HEK293 (cell line): ENCODE data around the gene FFAR2.
"Not testable (repeated sequence)": the region's sequence is repeated elsewhere in the genome, so short reads cannot be mapped to it uniquely, and the experiment has no call there.

Experiments used
- CTCF ChIA-PET: fragments of 350-600 bp; formaldehyde crosslinking; extraction: SDS; loops from one replicate; lab custom pipeline; 2021; ENCODE audit warnings: antibody characterized with exemption; lab: Yijun Ruan, JAX
- POLR2A ChIA-PET: fragments of 300-600 bp; formaldehyde crosslinking; extraction: SDS; loops from one replicate; lab custom pipeline; 2020; ENCODE audit warnings: antibody characterized with exemption, inconsistent platforms; lab: Yijun Ruan, JAX
- H3K27ac ChIP-seq: fragments of 200-500 bp; sonication (Bioruptor generic); 2 replicates; pipeline ENCODE4 v1.5.1; 2014; ENCODE audit warnings: low read depth, low read length, control low read depth, inconsistent platforms; ENCODE audit errors: extremely low read depth
- H3K36me3 ChIP-seq, 2 experiments: fragments of 200-500 bp in 1 of 2; sonication (Bioruptor generic) in 1 of 2; 1 replicate in 1 of 2; 2 replicates in 1 of 2; pipeline ENCODE4 v1.5.1; 2014 to 2017; ENCODE audit warnings: inconsistent platforms in 2 of 2, low read length in 2 of 2; ENCODE audit not compliant: control insufficient read depth in 2 of 2, insufficient read depth in 1 of 2
- H3K4me1 ChIP-seq: fragments of 200-500 bp; sonication (Bioruptor generic); 2 replicates; pipeline ENCODE4 v1.5.1; 2014; ENCODE audit warnings: mild to moderate bottlenecking, low read length, inconsistent platforms; ENCODE audit not compliant: control insufficient read depth, insufficient read depth
- H3K4me3 ChIP-seq: 2 replicates; pipeline ENCODE4 v1.5.1; 2011; ENCODE audit warnings: low read depth, mild to moderate bottlenecking, control low read depth, low read length, moderate library complexity
- H3K9me3 ChIP-seq: fragments of 200-500 bp; sonication (Bioruptor generic); 2 replicates; pipeline ENCODE4 v1.5.1; 2014; ENCODE audit warnings: low read depth, low read length, inconsistent platforms; ENCODE audit not compliant: control insufficient read depth, insufficient read depth
- HOXD13 ChIP-seq: sonication (generic); formaldehyde crosslinking; IDR thresholded peaks from 2 replicates; pipeline ENCODE4 v1.8.0; 2022; ENCODE audit warnings: missing genetic modification reagents, borderline replicate concordance
- MYNN ChIP-seq: fragments of 450-650 bp; formaldehyde crosslinking; IDR thresholded peaks from 2 replicates; pipeline ENCODE4 v1.5.1; 2016; ENCODE audit warnings: missing biosample characterization, missing genetic modification characterization, borderline replicate concordance
- SCRT1 ChIP-seq: fragments of 450-650 bp; formaldehyde crosslinking; IDR thresholded peaks from 2 replicates; pipeline ENCODE4 v1.5.1; 2016; ENCODE audit warnings: missing biosample characterization, missing genetic modification characterization, borderline replicate concordance
- SCRT2 ChIP-seq: fragments of 450-650 bp; formaldehyde crosslinking; IDR thresholded peaks from 2 replicates; pipeline ENCODE4 v1.5.1; 2016; ENCODE audit warnings: missing biosample characterization, missing genetic modification characterization
- SP7 ChIP-seq: fragments of 450-650 bp; formaldehyde crosslinking; IDR thresholded peaks from 2 replicates; pipeline ENCODE4 v1.5.1; 2016; ENCODE audit warnings: missing biosample characterization, missing genetic modification characterization
- ZBTB11 ChIP-seq: fragments of 450-650 bp; formaldehyde crosslinking; conservative IDR thresholded peaks from 2 replicates; pipeline ENCODE4 v1.5.1; 2016; ENCODE audit warnings: low read depth, missing biosample characterization, missing genetic modification characterization
- ZBTB17 ChIP-seq: fragments of 450-650 bp; formaldehyde crosslinking; IDR thresholded peaks from 2 replicates; pipeline ENCODE4 v1.5.1; 2016; ENCODE audit warnings: missing biosample characterization, missing genetic modification characterization
- ZNF19 ChIP-seq: fragments of 450-650 bp; formaldehyde crosslinking; IDR thresholded peaks from 2 replicates; pipeline ENCODE4; 2016; ENCODE audit warnings: missing biosample characterization, missing genetic modification characterization, low read depth
- ZNF280D ChIP-seq: fragments of 450-650 bp; formaldehyde crosslinking; IDR thresholded peaks from 2 replicates; pipeline ENCODE4 v1.5.1; 2016; ENCODE audit warnings: missing biosample characterization, missing genetic modification characterization
- ZNF664 ChIP-seq: fragments of 450-650 bp; formaldehyde crosslinking; IDR thresholded peaks from 2 replicates; pipeline ENCODE4 v1.5.1; 2016; ENCODE audit warnings: missing biosample characterization, missing genetic modification characterization
- TF ChIP-seq, protein P1 (sequence below): fragments of 450-650 bp; formaldehyde crosslinking; IDR thresholded peaks from 2 replicates; pipeline ENCODE4 v1.5.1; 2017; ENCODE audit warnings: missing biosample characterization, missing genetic modification characterization

Gene FFAR2

GRCh38 chr19:35461788-35462187, 13.7 kb downstream of the FFAR2 start (continued):
- TF ChIP-seq, protein P1, sequence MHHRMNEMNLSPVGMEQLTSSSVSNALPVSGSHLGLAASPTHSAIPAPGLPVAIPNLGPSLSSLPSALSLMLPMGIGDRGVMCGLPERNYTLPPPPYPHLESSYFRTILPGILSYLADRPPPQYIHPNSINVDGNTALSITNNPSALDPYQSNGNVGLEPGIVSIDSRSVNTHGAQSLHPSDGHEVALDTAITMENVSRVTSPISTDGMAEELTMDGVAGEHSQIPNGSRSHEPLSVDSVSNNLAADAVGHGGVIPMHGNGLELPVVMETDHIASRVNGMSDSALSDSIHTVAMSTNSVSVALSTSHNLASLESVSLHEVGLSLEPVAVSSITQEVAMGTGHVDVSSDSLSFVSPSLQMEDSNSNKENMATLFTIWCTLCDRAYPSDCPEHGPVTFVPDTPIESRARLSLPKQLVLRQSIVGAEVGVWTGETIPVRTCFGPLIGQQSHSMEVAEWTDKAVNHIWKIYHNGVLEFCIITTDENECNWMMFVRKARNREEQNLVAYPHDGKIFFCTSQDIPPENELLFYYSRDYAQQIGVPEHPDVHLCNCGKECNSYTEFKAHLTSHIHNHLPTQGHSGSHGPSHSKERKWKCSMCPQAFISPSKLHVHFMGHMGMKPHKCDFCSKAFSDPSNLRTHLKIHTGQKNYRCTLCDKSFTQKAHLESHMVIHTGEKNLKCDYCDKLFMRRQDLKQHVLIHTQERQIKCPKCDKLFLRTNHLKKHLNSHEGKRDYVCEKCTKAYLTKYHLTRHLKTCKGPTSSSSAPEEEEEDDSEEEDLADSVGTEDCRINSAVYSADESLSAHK (tag by site-specific recombination) = peak; percentile 41; the same call in 1 of the 2 replicates
- TF ChIP-seq ZBTB11 (peak; percentile 92), ZNF664 (tag by site-specific recombination) (peak; percentile 94), ZNF19 (tag by site-specific recombination) (peak; percentile 21; the same call in 1 of the 2 replicates), MYNN (peak; percentile 67; the same call in 1 of the 2 replicates)

DNA sequence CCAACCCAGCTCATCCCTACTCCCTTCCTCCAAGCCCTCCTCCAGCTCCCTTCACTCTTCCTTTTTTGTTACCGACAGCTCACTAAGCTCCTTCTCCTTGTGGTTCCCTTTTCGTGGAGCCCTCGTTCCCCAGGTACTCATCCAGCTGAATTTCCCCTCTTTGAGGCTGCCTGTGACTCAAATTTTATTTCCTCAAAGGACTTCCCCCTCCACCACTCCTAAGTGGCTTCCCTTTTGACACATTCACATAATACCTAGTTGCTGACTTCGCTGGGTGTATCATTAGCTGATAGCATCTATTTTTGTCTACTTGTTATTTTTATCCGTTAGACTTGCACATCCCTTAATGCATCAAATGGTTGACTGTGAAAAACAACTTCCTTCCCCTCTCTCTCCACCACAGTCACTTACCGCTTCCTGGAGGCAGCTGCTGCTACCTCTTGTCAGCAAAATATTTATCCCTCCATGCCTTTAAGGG, 14.5 kb downstream of the FFAR2 start:
- ChIA-PET CTCF (interaction anchor here (0.5 to 3.7 kb wide), 9 partner anchors 9 to 347 kb away, joined by 3 to 28 read pairs (median 6); no protein-coding TSS in a partner anchor), POLR2A (no interaction called here)
- Histone ChIP-seq H3K4me3 (no peak overlapping the region), H3K4me1 (no peaks in the 10 kb centered on the region), H3K9me3 (no peaks in the 10 kb centered on the region; the same call in 1 of the 2 replicates), H3K27ac (no peak overlapping the region), H3K36me3 (no peaks in the 10 kb centered on the region; a peak in 1 of 3 replicates)
- no peak for TF ChIP-seq ZNF280D (tag by site-specific recombination)
- TF ChIP-seq SP7 = peak; percentile 33; the same call in 1 of the 2 replicates
- TF ChIP-seq ZBTB17 = peak; percentile 38; the same call in 1 of the 2 replicates

- H3K27ac ChIP-seq, H3K4me1 ChIP-seq, POLR2A ChIA-PET, H3K4me3 ChIP-seq, H3K9me3 ChIP-seq, H3K36me3 ChIP-seq: not testable (repeated sequence)
- CTCF ChIA-PET = interaction anchor here (0.5 to 3.7 kb wide), 12 partner anchors 9 to 252 kb away, joined by 3 to 28 read pairs (median 6); no protein-coding TSS in a partner anchor
These were observed 14.9 kb downstream of the FFAR2 start for GRCh38 chr19:35462956-35463355.

GRCh38 chr19:35466259-35466658, 18.2 kb downstream of the FFAR2 start:
- H3K36me3 ChIP-seq = no peaks in the 10 kb centered on the region; a peak in 1 of 3 replicates
- no peak overlapping the region for H3K4me3 ChIP-seq
- no peak overlapping the region for H3K27ac ChIP-seq
- peak; percentile 51; the same call in 1 of the 2 replicates for TF ChIP-seq SCRT1 (tag by site-specific recombination)
- TF ChIP-seq HOXD13 (CRISPR knock-in tag) = no peak
- TF ChIP-seq SCRT2 (tag by site-specific recombination) = peak; percentile 86
- TF ChIP-seq, all 188 proteins: peak for 2
- POLR2A ChIA-PET = no interaction called here
- CTCF ChIA-PET = interaction anchor here (0.6 to 6.8 kb wide), 5 partner anchors 17 to 113 kb away, joined by 3 to 157 read pairs (median 6); partner anchors contain the start of gene FFAR3
- Histone ChIP-seq H3K4me1 (no peaks in the 10 kb centered on the region), H3K9me3 (no peaks in the 10 kb centered on the region; the same call in 1 of the 2 replicates)
